IMR-90 (cell line): ENCODE measurements around the gene IKBKE. TPM values are rescaled to one million over a fixed set of nuclear protein-coding genes. Genes with fewer than 3 reads are reported as not detected.

Source experiments
- ATAC-seq: fragments of 200-7000 bp; cut with Tn5 transposase; 2 replicates; pipeline ENCODE4 v1.9.1; 2020; ENCODE audit warnings: low read depth, mild to moderate bottlenecking, moderate library complexity
- BruUV-seq: library from RNA; stranded (reverse); fragments of 400-500 nt; replicated peaks from 2 replicates; lab custom pipeline; 2021; lab: Mats Ljungman, UMichigan
- CTCF ChIA-PET: fragments of 300-600 bp; formaldehyde crosslinking; extraction: SDS; loops from one replicate; lab custom pipeline; 2021; ENCODE audit warnings: antibody characterized with exemption; lab: Yijun Ruan, JAX
- POLR2A ChIA-PET: fragments of 300-600 bp; sonication (Branson Sonifier 250); formaldehyde crosslinking; loops from one replicate; lab custom pipeline; 2022; ENCODE audit warnings: antibody characterized with exemption; ENCODE audit not compliant: unreplicated experiment; lab: Charles Lee
- DNase-seq: peaks from one replicate; pipeline ENCODE4 v3.0.0; 2013
- H2AFZ ChIP-seq: replicated peaks from 2 replicates; pipeline ENCODE3; 2013; ENCODE audit warnings: low read length, mild to moderate bottlenecking; ENCODE audit not compliant: poor library complexity
- H2AK5ac ChIP-seq: 2 replicates; pipeline ENCODE4 v1.6.1; 2013; ENCODE audit warnings: low read depth, low read length, inconsistent platforms
- H2AK9ac ChIP-seq: replicated peaks from 2 replicates; pipeline ENCODE3; 2013; ENCODE audit warnings: mild to moderate bottlenecking, low read depth, low read length, moderate library complexity; ENCODE audit not compliant: poor library complexity
- H2BK120ac ChIP-seq: 2 replicates; pipeline ENCODE4 v1.6.1; 2013; ENCODE audit warnings: low read depth, low read length, inconsistent platforms
- H2BK15ac ChIP-seq: 3 replicates; pipeline ENCODE4 v1.6.1; 2013; ENCODE audit warnings: low read depth, low read length, inconsistent platforms
- H2BK20ac ChIP-seq: 2 replicates; pipeline ENCODE4 v1.6.1; 2013; ENCODE audit warnings: low read depth, mild to moderate bottlenecking, inconsistent platforms, low read length, moderate library complexity
- H2BK5ac ChIP-seq: 2 replicates; pipeline ENCODE4 v1.6.1; 2013; ENCODE audit warnings: mild to moderate bottlenecking, low read depth, low read length, inconsistent platforms; ENCODE audit not compliant: poor library complexity, severe bottlenecking
- H3K14ac ChIP-seq: replicated peaks from 2 replicates; pipeline ENCODE4 v1.6.1; 2013; ENCODE audit warnings: low read depth, low read length, inconsistent platforms
- H3K18ac ChIP-seq: 2 replicates; pipeline ENCODE4 v1.6.1; 2013; ENCODE audit warnings: low read depth, low read length, control low read depth
- H3K23ac ChIP-seq: 2 replicates; pipeline ENCODE4 v1.6.1; 2013; ENCODE audit warnings: low read depth, low read length, inconsistent platforms
- H3K27ac ChIP-seq: 2 replicates; pipeline ENCODE4 v1.5.1; 2013; ENCODE audit warnings: mild to moderate bottlenecking, control low read depth, low read length; ENCODE audit not compliant: insufficient read depth
- H3K27me3 ChIP-seq: 2 replicates; pipeline ENCODE4 v1.6.1; 2013; ENCODE audit warnings: low read length; ENCODE audit not compliant: control insufficient read depth, insufficient read depth
- H3K36me3 ChIP-seq: 2 replicates; pipeline ENCODE4 v1.6.1; 2013; ENCODE audit warnings: low read length, mixed read lengths; ENCODE audit not compliant: control insufficient read depth, insufficient read depth
- H3K4ac ChIP-seq: 2 replicates; pipeline ENCODE4 v1.6.1; 2013; ENCODE audit warnings: low read depth, low read length, inconsistent platforms
- H3K4me1 ChIP-seq: 2 replicates; pipeline ENCODE4 v1.6.1; 2013; ENCODE audit warnings: low read length, mixed read lengths; ENCODE audit not compliant: control insufficient read depth, insufficient read depth
- H3K4me2 ChIP-seq: 2 replicates; pipeline ENCODE4 v1.6.1; 2013; ENCODE audit warnings: low read depth, mild to moderate bottlenecking, control low read depth, low read length, moderate library complexity
- H3K4me3 ChIP-seq: 2 replicates; pipeline ENCODE4 v1.5.1; 2013; ENCODE audit warnings: low read depth, mild to moderate bottlenecking, control low read depth, low read length, moderate library complexity; ENCODE audit not compliant: insufficient read depth
- H3K56ac ChIP-seq: 2 replicates; pipeline ENCODE4 v1.6.1; 2013; ENCODE audit warnings: low read length, inconsistent platforms; ENCODE audit not compliant: insufficient read depth; ENCODE audit errors: extremely low read depth
- H3K79me1 ChIP-seq, 2 experiments: 2 replicates each; pipeline ENCODE4 v1.6.1; 2013; ENCODE audit warnings: low read length in 2 of 2, inconsistent platforms in 1 of 2, low read depth in 1 of 2
- H3K9ac ChIP-seq: 2 replicates; pipeline ENCODE4 v1.6.1; 2013; ENCODE audit warnings: low read depth, low read length, control low read depth
- H3K9me1 ChIP-seq: 2 replicates; pipeline ENCODE4 v1.6.1; 2013; ENCODE audit warnings: low read length, inconsistent platforms; ENCODE audit not compliant: insufficient read depth
- H3K9me3 ChIP-seq: 2 replicates; pipeline ENCODE4 v1.6.1; 2013; ENCODE audit warnings: low read length; ENCODE audit not compliant: control insufficient read depth, insufficient read depth
- H4K20me1 ChIP-seq: 2 replicates; pipeline ENCODE4 v1.6.1; 2013; ENCODE audit warnings: low read length, inconsistent platforms; ENCODE audit not compliant: insufficient read depth
- H4K5ac ChIP-seq: 2 replicates; pipeline ENCODE4 v1.6.1; 2013; ENCODE audit warnings: mild to moderate bottlenecking, low read depth, low read length, control low read depth
- H4K8ac ChIP-seq, 2 experiments: 2 replicates each; pipeline ENCODE4 v1.6.1; 2013; ENCODE audit warnings: low read depth in 2 of 2, low read length in 2 of 2, control low read depth in 1 of 2, inconsistent platforms in 1 of 2
- H4K91ac ChIP-seq: 2 replicates; pipeline ENCODE4 v1.6.1; 2013; ENCODE audit warnings: low read depth, low read length, inconsistent platforms; ENCODE audit not compliant: insufficient read depth
- CEBPB ChIP-seq: IDR thresholded peaks from 2 replicates; pipeline ENCODE4 v1.6.1; 2012; ENCODE audit warnings: low read depth, low read length, improper control_type of control experiment
- CHD1 ChIP-seq: IDR thresholded peaks from 2 replicates; pipeline ENCODE4 v1.6.1; 2012; ENCODE audit warnings: low read depth, low read length, improper control_type of control experiment
- ELK1 ChIP-seq: fragments of 150-350 bp; IDR thresholded peaks from 2 replicates; pipeline ENCODE4 v1.6.1; 2016; ENCODE audit warnings: low read depth, mild to moderate bottlenecking, low read length, moderate library complexity, borderline replicate concordance
- FOS ChIP-seq: fragments of 150-350 bp; IDR thresholded peaks from 2 replicates; pipeline ENCODE4 v1.6.1; 2016; ENCODE audit warnings: low read depth, low read length
- MAFK ChIP-seq: IDR thresholded peaks from 2 replicates; pipeline ENCODE4 v1.6.1; 2012; ENCODE audit warnings: low read depth, low read length, improper control_type of control experiment
- MAZ ChIP-seq: IDR thresholded peaks from 2 replicates; pipeline ENCODE4 v1.6.1; 2012; ENCODE audit warnings: low read depth, mild to moderate bottlenecking, low read length, improper control_type of control experiment, moderate library complexity, borderline replicate concordance
- MXI1 ChIP-seq: IDR thresholded peaks from 2 replicates; pipeline ENCODE4 v1.6.1; 2012; ENCODE audit warnings: low read depth, mild to moderate bottlenecking, low read length, moderate library complexity, borderline replicate concordance
- NFE2L2 ChIP-seq: fragments of 150-350 bp; IDR thresholded peaks from 2 replicates; pipeline ENCODE4 v1.6.1; 2016; ENCODE audit warnings: low read depth, mild to moderate bottlenecking, low read length
- POLR2A ChIP-seq: IDR thresholded peaks from 2 replicates; pipeline ENCODE4 v1.6.1; 2012; ENCODE audit warnings: mild to moderate bottlenecking, low read depth, low read length
- RAD21 ChIP-seq: IDR thresholded peaks from 2 replicates; pipeline ENCODE4 v1.6.1; 2012; ENCODE audit warnings: low read length, improper control_type of control experiment
- RCOR1 ChIP-seq: IDR thresholded peaks from 2 replicates; pipeline ENCODE4 v1.6.1; 2012; ENCODE audit warnings: mild to moderate bottlenecking, low read length, improper control_type of control experiment; ENCODE audit not compliant: insufficient replicate concordance
- RFX5 ChIP-seq: IDR thresholded peaks from 2 replicates; pipeline ENCODE4 v1.8.0; 2012; ENCODE audit warnings: low read depth, mild to moderate bottlenecking, low read length, moderate library complexity
- SMC3 ChIP-seq: fragments of 150-350 bp; IDR thresholded peaks from 2 replicates; pipeline ENCODE4 v1.6.1; 2016; ENCODE audit warnings: low read depth, mild to moderate bottlenecking, antibody characterized with exemption, low read length, moderate library complexity
- USF2 ChIP-seq: fragments of 150-350 bp; IDR thresholded peaks from 2 replicates; pipeline ENCODE4 v1.6.1; 2017; ENCODE audit warnings: mild to moderate bottlenecking, antibody characterized with exemption, low read length, low read depth
- WGBS, 2 experiments: methylation state at CpG; one replicate each; pipeline versions ENCODE4 v1.1.5 to v1.1.7; 2013; ENCODE audit warnings: missing lambda C conversion rate in 2 of 2; ENCODE audit not compliant: insufficient read length in 1 of 2; ENCODE audit errors: extremely low coverage in 2 of 2; 5-methylcytosine and 5-hydroxymethylcytosine counted together
- dilution Hi-C: fragments of 300-500 bp; cut with HindIII; formaldehyde crosslinking; loops from one replicate; pipeline ENCODE4 v1.14.3; 2018; ENCODE audit warnings: low sequenced_read_pairs; ENCODE audit not compliant: unreplicated experiment
- in situ Hi-C: fragments of 300-500 bp; cut with MboI; formaldehyde crosslinking; loops from 3 replicates; pipeline ENCODE4 v1.14.3; 2019; ENCODE audit warnings: low sequenced_read_pairs, inconsistent platforms, mixed read lengths
- intact Hi-C: fragments of 100-400 bp; cut with micrococcal nuclease; formaldehyde crosslinking; loops from 2 replicates; pipeline ENCODE4 v1.10.0; 2022
- polyA plus RNA-seq, 3 experiments: library from polyadenylated mRNA; depleted of rRNA; stranded (reverse); fragments of >200 nt; gene quantifications; 2 replicates each; pipeline ENCODE4 v1.2.3, GENCODE V29; 2012; ENCODE audit warnings: low replicate concordance in 1 of 3
- total RNA-seq: library from RNA; depleted of rRNA; stranded (reverse); fragments of >200 nt; gene quantifications from 2 replicates; pipeline ENCODE4 v1.2.3, GENCODE V29; 2012

The IKBKE gene
- total and polyA plus RNA-seq, 2 of the 4 experiments (the other 2 are of a cell fraction) = 20.3 to 24.0 TPM

- Histone ChIP-seq H3K27ac (no peak overlapping the region), H3K79me1 (peaks cover 0 to 7% of the 10 kb centered on the region in 2 experiments; a peak in 1 of 4 replicates), H3K27me3 (no peaks in the 10 kb centered on the region), H3K9me1 (peaks cover 10% of the 10 kb centered on the region; the same call in 1 of the 2 replicates), H3K9ac (no peak overlapping the region), H3K4ac (no peak overlapping the region), H2BK15ac (no peak overlapping the region), H4K8ac (no peak overlapping the region), H2AFZ (no peak overlapping the region), H2BK120ac (no peak overlapping the region), H3K36me3 (no peaks in the 10 kb centered on the region), H3K4me1 (peaks cover 25% of the 10 kb centered on the region), H4K91ac (no peak overlapping the region), H2AK5ac (no peak overlapping the region), H3K56ac (no peak overlapping the region), H4K5ac (no peak overlapping the region), H3K9me3 (no peaks in the 10 kb centered on the region), H2BK20ac (no peak overlapping the region), H2AK9ac (no peak overlapping the region), H3K4me3 (no peak overlapping the region), H3K4me2 (no peak overlapping the region; the same call in 1 of the 2 replicates), H4K20me1 (no peaks in the 10 kb centered on the region), H3K23ac (no peak overlapping the region), H3K18ac (no peak overlapping the region), H2BK5ac (no peak overlapping the region), H3K14ac (no peak overlapping the region)
- ATAC-seq (no peak), DNase-seq (no peak)
- POLR2A ChIA-PET = no interaction called here
- intact Hi-C loops = no loop called here
- in situ Hi-C loops = no loop called here
- TF ChIP-seq MAFK (no peak), NFE2L2 (no peak), CHD1 (no peak), MXI1 (no peak), POLR2A (no peak), RCOR1 (no peak), USF2 (no peak), ELK1 (no peak), RAD21 (no peak), FOS (no peak), CEBPB (no peak), SMC3 (no peak), MAZ (no peak), RFX5 (no peak)
- no TSS peak for BruUV-seq
- dilution Hi-C loops = no loop called here
- 86% methylated on average over 6 of the region's 12 CpGs; no CpG with 5 or more reads in 1 of the 2 experiments for WGBS, 2 experiments
- CTCF ChIA-PET = no interaction called here
Observed at GRCh38 chr1:206509612-206510257, 39.5 kb downstream of the IKBKE start.
